Measurements from ENCODE around the gene LRTM2.

The LRTM2 gene

GRCh38 chr12:1858456-1858855, 38.1 kb downstream of the LRTM2 start:
- peaks cover 0 to 3% of the 10 kb centered on the region in 2 donors for H3K27me3 ChIP-seq (ENCODE audit: control insufficient read depth in 1 of 2, insufficient read depth in 2 of 2, low read length in 2 of 2)
- peaks cover 9 to 12% of the 10 kb centered on the region in 2 donors for H3K9me3 ChIP-seq (ENCODE audit: control insufficient read depth in 2 of 2, low read length in 2 of 2)
- H3K4me3 ChIP-seq (ENCODE audit: low read length in 2 of 2), result no peak overlapping the region
- H3K9ac ChIP-seq (ENCODE audit: low read length in 2 of 2), result no peak overlapping the region
- no peak overlapping the region for H3K27ac ChIP-seq (ENCODE audit: low read length)
- H3K36me3 ChIP-seq (ENCODE audit: control insufficient read depth in 2 of 2, insufficient read depth in 2 of 2, low read length in 2 of 2), result no peaks in the 10 kb centered on the region
- H3K4me1 ChIP-seq (ENCODE audit: control insufficient read depth, insufficient read depth, low read length), result no peaks in the 10 kb centered on the region

GRCh38 chr12:1859643-1860042, 39.3 kb downstream of the LRTM2 start:
- Histone ChIP-seq H3K9ac (ENCODE audit: low read length in 2 of 2) (no peak overlapping the region), H3K9me3 (ENCODE audit: control insufficient read depth in 2 of 2, low read length in 2 of 2) (peaks cover 9 to 12% of the 10 kb centered on the region in 2 donors), H3K27ac (ENCODE audit: low read length) (no peak overlapping the region), H3K36me3 (ENCODE audit: control insufficient read depth in 2 of 2, insufficient read depth in 2 of 2, low read length in 2 of 2) (no peaks in the 10 kb centered on the region), H3K4me3 (ENCODE audit: low read length in 2 of 2) (no peak overlapping the region), H3K27me3 (ENCODE audit: control insufficient read depth in 1 of 2, insufficient read depth in 2 of 2, low read length in 2 of 2) (peaks cover 2 to 9% of the 10 kb centered on the region in 2 donors), H3K4me1 (ENCODE audit: control insufficient read depth, insufficient read depth, low read length) (no peaks in the 10 kb centered on the region)

- no peak overlapping the region for H3K4me3 ChIP-seq (ENCODE audit: low read length in 2 of 2)
- H3K9ac ChIP-seq (ENCODE audit: low read length in 2 of 2), result no peak overlapping the region
- H3K9me3 ChIP-seq (ENCODE audit: control insufficient read depth in 2 of 2, low read length in 2 of 2), result no peaks in the 10 kb centered on the region
- peaks cover 7 to 15% of the 10 kb centered on the region in 2 donors for H3K27me3 ChIP-seq (ENCODE audit: control insufficient read depth in 1 of 2, insufficient read depth in 2 of 2, low read length in 2 of 2)
- H3K4me1 ChIP-seq (ENCODE audit: control insufficient read depth, insufficient read depth, low read length), result no peaks in the 10 kb centered on the region
- H3K27ac ChIP-seq (ENCODE audit: low read length), result no peak overlapping the region
- H3K36me3 ChIP-seq (ENCODE audit: control insufficient read depth in 2 of 2, insufficient read depth in 2 of 2, low read length in 2 of 2), result no peaks in the 10 kb centered on the region
These were observed 42.6 kb downstream of the LRTM2 start for GRCh38 chr12:1862973-1863372.

- H3K27me3 ChIP-seq (ENCODE audit: control insufficient read depth in 1 of 2, insufficient read depth in 2 of 2, low read length in 2 of 2), result peaks cover 7 to 13% of the 10 kb centered on the region in 2 donors
- H3K4me1 ChIP-seq (ENCODE audit: control insufficient read depth, insufficient read depth, low read length), result no peaks in the 10 kb centered on the region
- peaks cover 0 to 5% of the 10 kb centered on the region in 2 donors for H3K9me3 ChIP-seq (ENCODE audit: control insufficient read depth in 2 of 2, low read length in 2 of 2)
- H3K27ac ChIP-seq (ENCODE audit: low read length), result no peak overlapping the region
- H3K36me3 ChIP-seq (ENCODE audit: control insufficient read depth in 2 of 2, insufficient read depth in 2 of 2, low read length in 2 of 2), result no peaks in the 10 kb centered on the region
- H3K4me3 ChIP-seq (ENCODE audit: low read length in 2 of 2), result no peak overlapping the region
- no peak overlapping the region for H3K9ac ChIP-seq (ENCODE audit: low read length in 2 of 2)
These were observed 43.5 kb downstream of the LRTM2 start for GRCh38 chr12:1863823-1864222.

GRCh38 chr12:1864456-1864855, 44.1 kb downstream of the LRTM2 start:
- Histone ChIP-seq H3K9me3 (ENCODE audit: control insufficient read depth in 2 of 2, low read length in 2 of 2) (peaks cover 0 to 5% of the 10 kb centered on the region in 2 donors), H3K4me1 (ENCODE audit: control insufficient read depth, insufficient read depth, low read length) (no peaks in the 10 kb centered on the region), H3K4me3 (ENCODE audit: low read length in 2 of 2) (no peak overlapping the region), H3K27me3 (ENCODE audit: control insufficient read depth in 1 of 2, insufficient read depth in 2 of 2, low read length in 2 of 2) (peaks cover 7 to 15% of the 10 kb centered on the region in 2 donors), H3K36me3 (ENCODE audit: control insufficient read depth in 2 of 2, insufficient read depth in 2 of 2, low read length in 2 of 2) (no peaks in the 10 kb centered on the region), H3K27ac (ENCODE audit: low read length) (no peak overlapping the region), H3K9ac (ENCODE audit: low read length in 2 of 2) (no peak overlapping the region)

- H3K9me3 ChIP-seq (ENCODE audit: control insufficient read depth in 2 of 2, low read length in 2 of 2), result peaks cover 0 to 5% of the 10 kb centered on the region in 2 donors
- no peak overlapping the region for H3K9ac ChIP-seq (ENCODE audit: low read length in 2 of 2)
- peaks cover 7 to 15% of the 10 kb centered on the region in 2 donors for H3K27me3 ChIP-seq (ENCODE audit: control insufficient read depth in 1 of 2, insufficient read depth in 2 of 2, low read length in 2 of 2)
- H3K4me3 ChIP-seq (ENCODE audit: low read length in 2 of 2), result no peak overlapping the region
- no peaks in the 10 kb centered on the region for H3K4me1 ChIP-seq (ENCODE audit: control insufficient read depth, insufficient read depth, low read length)
- no peak overlapping the region for H3K27ac ChIP-seq (ENCODE audit: low read length)
- no peaks in the 10 kb centered on the region for H3K36me3 ChIP-seq (ENCODE audit: control insufficient read depth in 2 of 2, insufficient read depth in 2 of 2, low read length in 2 of 2)
These were observed 44.5 kb downstream of the LRTM2 start for GRCh38 chr12:1864867-1865266.

GRCh38 chr12:1865284-1865866, 45.0 kb downstream of the LRTM2 start:
- peaks cover 7 to 15% of the 10 kb centered on the region in 2 donors for H3K27me3 ChIP-seq (ENCODE audit: control insufficient read depth in 1 of 2, insufficient read depth in 2 of 2, low read length in 2 of 2)
- H3K9ac ChIP-seq (ENCODE audit: low read length in 2 of 2), result no peak overlapping the region
- H3K9me3 ChIP-seq (ENCODE audit: control insufficient read depth in 2 of 2, low read length in 2 of 2), result peaks cover 0 to 5% of the 10 kb centered on the region in 2 donors
- no peaks in the 10 kb centered on the region for H3K36me3 ChIP-seq (ENCODE audit: control insufficient read depth in 2 of 2, insufficient read depth in 2 of 2, low read length in 2 of 2)
- H3K4me1 ChIP-seq (ENCODE audit: control insufficient read depth, insufficient read depth, low read length), result no peaks in the 10 kb centered on the region
- no peak overlapping the region for H3K4me3 ChIP-seq (ENCODE audit: low read length in 2 of 2)
- H3K27ac ChIP-seq (ENCODE audit: low read length), result no peak overlapping the region

GRCh38 chr12:1869145-1869544, 48.8 kb downstream of the LRTM2 start:
- no peaks in the 10 kb centered on the region for H3K36me3 ChIP-seq (ENCODE audit: control insufficient read depth in 2 of 2, insufficient read depth in 2 of 2, low read length in 2 of 2)
- peaks cover 7 to 14% of the 10 kb centered on the region in 2 donors for H3K27me3 ChIP-seq (ENCODE audit: control insufficient read depth in 1 of 2, insufficient read depth in 2 of 2, low read length in 2 of 2)
- H3K27ac ChIP-seq (ENCODE audit: low read length), result no peak overlapping the region
- peaks cover 0 to 5% of the 10 kb centered on the region in 2 donors for H3K9me3 ChIP-seq (ENCODE audit: control insufficient read depth in 2 of 2, low read length in 2 of 2)
- no peak overlapping the region for H3K4me3 ChIP-seq (ENCODE audit: low read length in 2 of 2)
- H3K4me1 ChIP-seq (ENCODE audit: control insufficient read depth, insufficient read depth, low read length), result no peaks in the 10 kb centered on the region
- H3K9ac ChIP-seq (ENCODE audit: low read length in 2 of 2), result no peak overlapping the region

GRCh38 chr12:1870086-1870485, 49.7 kb downstream of the LRTM2 start:
- Histone ChIP-seq H3K4me1 (ENCODE audit: control insufficient read depth, insufficient read depth, low read length) (no peaks in the 10 kb centered on the region), H3K9ac (ENCODE audit: low read length in 2 of 2) (no peak overlapping the region), H3K36me3 (ENCODE audit: control insufficient read depth in 2 of 2, insufficient read depth in 2 of 2, low read length in 2 of 2) (no peaks in the 10 kb centered on the region), H3K27me3 (ENCODE audit: control insufficient read depth in 1 of 2, insufficient read depth in 2 of 2, low read length in 2 of 2) (peaks cover under 1 to 6% of the 10 kb centered on the region in 2 donors), H3K4me3 (ENCODE audit: low read length in 2 of 2) (no peak overlapping the region), H3K27ac (ENCODE audit: low read length) (no peak overlapping the region), H3K9me3 (ENCODE audit: control insufficient read depth in 2 of 2, low read length in 2 of 2) (peaks cover 0 to 5% of the 10 kb centered on the region in 2 donors)

GRCh38 chr12:1870998-1871917, 50.9 kb downstream of the LRTM2 start:
- no peak overlapping the region for H3K4me3 ChIP-seq (ENCODE audit: low read length in 2 of 2)
- H3K9ac ChIP-seq (ENCODE audit: low read length in 2 of 2), result no peak overlapping the region
- no peaks in the 10 kb centered on the region for H3K4me1 ChIP-seq (ENCODE audit: control insufficient read depth, insufficient read depth, low read length)
- no peak overlapping the region for H3K27ac ChIP-seq (ENCODE audit: low read length)
- H3K9me3 ChIP-seq (ENCODE audit: control insufficient read depth in 2 of 2, low read length in 2 of 2), result peaks cover 0 to 5% of the 10 kb centered on the region in 2 donors
- no peaks in the 10 kb centered on the region for H3K36me3 ChIP-seq (ENCODE audit: control insufficient read depth in 2 of 2, insufficient read depth in 2 of 2, low read length in 2 of 2)
- peaks cover 0 to 5% of the 10 kb centered on the region in 2 donors for H3K27me3 ChIP-seq (ENCODE audit: control insufficient read depth in 1 of 2, insufficient read depth in 2 of 2, low read length in 2 of 2)

GRCh38 chr12:1872001-1872400, 51.6 kb downstream of the LRTM2 start:
- no peaks in the 10 kb centered on the region for H3K4me1 ChIP-seq (ENCODE audit: control insufficient read depth, insufficient read depth, low read length)
- no peaks in the 10 kb centered on the region for H3K36me3 ChIP-seq (ENCODE audit: control insufficient read depth in 2 of 2, insufficient read depth in 2 of 2, low read length in 2 of 2)
- no peak overlapping the region for H3K9ac ChIP-seq (ENCODE audit: low read length in 2 of 2)
- H3K9me3 ChIP-seq (ENCODE audit: control insufficient read depth in 2 of 2, low read length in 2 of 2), result peaks cover 0 to 5% of the 10 kb centered on the region in 2 donors
- peaks cover 2 to 5% of the 10 kb centered on the region in 2 donors for H3K27me3 ChIP-seq (ENCODE audit: control insufficient read depth in 1 of 2, insufficient read depth in 2 of 2, low read length in 2 of 2)
- H3K27ac ChIP-seq (ENCODE audit: low read length), result no peak overlapping the region
- H3K4me3 ChIP-seq (ENCODE audit: low read length in 2 of 2), result no peak overlapping the region

All from stomach smooth muscle (tissue), 2 donors.